BLaER1 (cell line): ENCODE measurements around the gene B3GAT1.

Source experiments
- H3K27ac ChIP-seq: shearing (Covaris generic); formaldehyde crosslinking; 2 replicates; pipeline ENCODE4 v1.8.1; 2022
- H3K27me3 ChIP-seq: shearing (Covaris generic); formaldehyde crosslinking; 2 replicates; pipeline ENCODE4 v1.8.1; 2022
- H3K36me3 ChIP-seq: shearing (Covaris generic); formaldehyde crosslinking; 2 replicates; pipeline ENCODE4 v1.8.1; 2022
- H3K4me1 ChIP-seq: shearing (Covaris generic); formaldehyde crosslinking; 2 replicates; pipeline ENCODE4 v1.8.1; 2022
- H3K4me2 ChIP-seq: shearing (Covaris generic); formaldehyde crosslinking; 2 replicates; pipeline ENCODE4 v1.8.1; 2022
- H3K4me3 ChIP-seq: shearing (Covaris generic); formaldehyde crosslinking; 2 replicates; pipeline ENCODE4 v1.8.1; 2022
- H3K9ac ChIP-seq: shearing (Covaris generic); formaldehyde crosslinking; 2 replicates; pipeline ENCODE4 v1.8.1; 2022
- H3K9me3 ChIP-seq: shearing (Covaris generic); formaldehyde crosslinking; 2 replicates; pipeline ENCODE4 v1.8.1; 2022
- H4K20me1 ChIP-seq: shearing (Covaris generic); formaldehyde crosslinking; 2 replicates; pipeline ENCODE4 v1.8.1; 2022
- Cebpa-rat ChIP-seq: shearing (Covaris generic); IDR thresholded peaks from 2 replicates; pipeline ENCODE4 v1.8.1; 2022

B3GAT1 gene

DNA sequence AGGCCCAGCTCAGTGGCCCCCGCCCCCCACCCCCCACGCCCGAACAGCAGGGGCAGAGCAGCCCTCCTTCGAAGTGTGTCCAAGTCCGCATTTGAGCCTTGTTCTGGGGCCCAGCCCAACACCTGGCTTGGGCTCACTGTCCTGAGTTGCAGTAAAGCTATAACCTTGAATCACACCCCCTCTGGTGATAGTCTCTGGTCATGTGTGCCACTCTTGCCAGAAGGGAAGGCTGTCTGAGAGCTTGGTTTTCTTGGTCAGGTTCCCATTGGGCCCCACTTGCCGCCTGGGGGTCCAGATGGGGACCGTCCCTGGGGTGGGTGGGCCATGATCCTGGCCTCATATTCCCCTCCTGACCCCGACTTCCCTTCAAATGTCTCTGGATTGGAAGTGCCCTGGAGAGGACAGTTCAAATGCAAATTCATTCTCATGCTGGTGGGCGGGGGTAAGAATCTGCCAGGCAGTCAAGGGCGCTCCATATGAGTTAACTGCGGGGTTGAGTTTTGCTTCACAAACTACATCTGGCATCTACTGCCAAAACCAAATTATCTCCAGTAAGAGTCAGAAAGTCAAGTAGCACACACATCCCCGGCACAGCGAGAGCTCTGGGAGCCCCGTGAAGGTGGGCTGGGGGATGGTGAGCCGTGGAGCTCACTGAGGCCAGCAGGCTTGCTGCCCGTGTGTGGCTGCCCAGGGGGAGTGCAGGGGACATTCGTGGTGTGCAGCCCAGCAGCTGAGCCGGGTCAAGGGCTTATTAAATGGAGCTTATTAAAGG lies 35.7 kb downstream of the B3GAT1 start:
- H3K4me3 ChIP-seq = no peak overlapping the region
- TF ChIP-seq Cebpa-rat = no peak
- H3K4me1 ChIP-seq = peaks cover 15% of the 10 kb centered on the region
- no peak overlapping the region for H3K9ac ChIP-seq
- H3K27ac ChIP-seq = no peak overlapping the region
- no peaks in the 10 kb centered on the region for H3K36me3 ChIP-seq
- H4K20me1 ChIP-seq = peaks cover 36% of the 10 kb centered on the region; the same call in 1 of the 2 replicates
- no peak overlapping the region for H3K4me2 ChIP-seq
- H3K27me3 ChIP-seq = 0 out of 2 replicates have a peak, but pooled peaks cover 5% of the 10 kb centered on the region
- no peaks in the 10 kb centered on the region for H3K9me3 ChIP-seq

GRCh38 chr11:134374891-134375550 lies 37.0 kb downstream of the B3GAT1 start:
- Histone ChIP-seq H3K9me3 (no peaks in the 10 kb centered on the region), H3K36me3 (no peaks in the 10 kb centered on the region), H3K4me2 (no peak overlapping the region), H3K4me1 (peaks cover 15% of the 10 kb centered on the region), H3K27ac (no peak overlapping the region), H3K27me3 (0 out of 2 replicates have a peak, but pooled peaks cover 5% of the 10 kb centered on the region), H3K4me3 (no peak overlapping the region), H4K20me1 (peaks cover 23% of the 10 kb centered on the region; the same call in 1 of the 2 replicates), H3K9ac (no peak overlapping the region)
- no peak for TF ChIP-seq Cebpa-rat

- H3K4me2 ChIP-seq = no peak overlapping the region
- H3K9ac ChIP-seq = no peak overlapping the region
- peaks cover 16% of the 10 kb centered on the region; the same call in 1 of the 2 replicates for H4K20me1 ChIP-seq
- H3K27ac ChIP-seq = no peak overlapping the region
- H3K4me3 ChIP-seq = no peak overlapping the region
- H3K36me3 ChIP-seq = no peaks in the 10 kb centered on the region
- H3K27me3 ChIP-seq = 0 out of 2 replicates have a peak, but pooled peaks cover 5% of the 10 kb centered on the region
- peaks cover 15% of the 10 kb centered on the region for H3K4me1 ChIP-seq
- no peak for TF ChIP-seq Cebpa-rat
- H3K9me3 ChIP-seq = no peaks in the 10 kb centered on the region
Observed at GRCh38 chr11:134374171-134374570, 37.9 kb downstream of the B3GAT1 start.

DNA sequence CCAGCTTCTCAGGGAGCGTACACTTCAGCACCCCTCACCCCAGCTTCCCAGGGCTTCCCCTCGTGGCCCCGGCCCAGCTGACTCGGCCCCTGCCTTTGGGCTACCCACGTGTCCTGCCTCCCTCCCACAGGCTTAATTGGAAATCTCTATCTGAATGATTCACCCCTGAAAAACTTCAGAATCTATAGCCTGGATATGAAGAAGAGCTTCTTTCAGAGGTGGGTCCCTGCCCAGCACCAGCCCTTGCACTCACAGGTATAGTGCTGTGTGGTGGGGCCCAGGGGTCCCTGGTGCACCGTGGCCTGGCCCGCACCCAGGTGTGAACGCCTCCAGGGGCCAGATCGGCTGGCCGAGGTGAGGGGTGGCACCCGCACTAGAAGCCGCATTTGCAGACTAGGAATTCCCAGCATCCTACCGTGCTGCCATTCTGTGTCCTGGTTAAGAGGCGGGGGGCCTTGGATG lies 38.4 kb downstream of the B3GAT1 start:
- H3K9ac ChIP-seq = no peak overlapping the region
- TF ChIP-seq Cebpa-rat = no peak
- H4K20me1 ChIP-seq = peaks cover 16% of the 10 kb centered on the region; the same call in 1 of the 2 replicates

DNA sequence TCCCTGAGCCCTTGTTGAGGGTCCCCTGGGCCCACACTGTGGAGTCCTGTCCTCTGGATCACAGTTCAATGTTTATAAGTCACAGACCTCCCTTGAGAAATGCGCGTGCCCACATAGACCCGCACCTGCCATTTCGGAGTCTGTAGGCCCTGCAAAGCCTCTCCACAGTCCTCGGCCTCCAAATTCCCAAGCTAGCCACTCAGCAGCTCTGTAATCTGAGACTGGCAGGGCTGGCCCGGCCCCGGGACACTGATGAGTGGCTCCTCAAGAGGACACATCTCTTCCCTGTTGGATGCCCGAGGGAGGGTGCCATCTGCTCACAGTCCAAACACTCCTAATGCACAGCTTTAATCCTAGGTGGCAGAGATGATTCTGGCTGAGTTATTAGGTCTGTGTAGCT lies 39.1 kb downstream of the B3GAT1 start:
- peaks cover 15% of the 10 kb centered on the region; the same call in 1 of the 2 replicates for H4K20me1 ChIP-seq
- TF ChIP-seq Cebpa-rat = no peak
- H3K4me1 ChIP-seq = peaks cover 16% of the 10 kb centered on the region
- no peak overlapping the region for H3K9ac ChIP-seq
- H3K27ac ChIP-seq = no peak overlapping the region
- H3K27me3 ChIP-seq = 0 out of 2 replicates have a peak, but pooled peaks cover 5% of the 10 kb centered on the region
- no peaks in the 10 kb centered on the region for H3K9me3 ChIP-seq
- H3K4me3 ChIP-seq = no peak overlapping the region
- peak overlapping the region; percentile 57 for H3K4me2 ChIP-seq
- no peaks in the 10 kb centered on the region for H3K36me3 ChIP-seq

More for the DNA sequence above, 38.4 kb downstream of the B3GAT1 start:
- no peaks in the 10 kb centered on the region for H3K36me3 ChIP-seq
- H3K27me3 ChIP-seq = 0 out of 2 replicates have a peak, but pooled peaks cover 5% of the 10 kb centered on the region
- peaks cover 15% of the 10 kb centered on the region for H3K4me1 ChIP-seq
- no peaks in the 10 kb centered on the region for H3K9me3 ChIP-seq
- no peak overlapping the region for H3K4me3 ChIP-seq
- H3K27ac ChIP-seq = no peak overlapping the region
- H3K4me2 ChIP-seq = no peak overlapping the region

GRCh38 chr11:134372536-134372935 lies 39.5 kb downstream of the B3GAT1 start:
- H3K27me3 ChIP-seq = 0 out of 2 replicates have a peak, but pooled peaks cover 5% of the 10 kb centered on the region
- no peak for TF ChIP-seq Cebpa-rat
- H3K4me3 ChIP-seq = no peak overlapping the region
- H3K4me2 ChIP-seq = peak overlapping the region; percentile 57
- no peak overlapping the region for H3K9ac ChIP-seq
- peaks cover 10% of the 10 kb centered on the region; the same call in 1 of the 2 replicates for H4K20me1 ChIP-seq
- H3K36me3 ChIP-seq = no peaks in the 10 kb centered on the region
- H3K27ac ChIP-seq = no peak overlapping the region
- peaks cover 20% of the 10 kb centered on the region for H3K4me1 ChIP-seq
- no peaks in the 10 kb centered on the region for H3K9me3 ChIP-seq

- H4K20me1 ChIP-seq = peaks cover 3% of the 10 kb centered on the region; the same call in 1 of the 2 replicates
- H3K4me2 ChIP-seq = peak overlapping the region; percentile 57
- H3K9ac ChIP-seq = no peak overlapping the region
- no peak overlapping the region for H3K27ac ChIP-seq
- H3K9me3 ChIP-seq = no peaks in the 10 kb centered on the region
- H3K36me3 ChIP-seq = no peaks in the 10 kb centered on the region
- no peak overlapping the region for H3K4me3 ChIP-seq
- H3K4me1 ChIP-seq = peaks cover 26% of the 10 kb centered on the region
- H3K27me3 ChIP-seq = 0 out of 2 replicates have a peak, but pooled peaks cover 5% of the 10 kb centered on the region
- TF ChIP-seq Cebpa-rat = no peak
Observed at GRCh38 chr11:134371436-134372185, 40.4 kb downstream of the B3GAT1 start.

- Histone ChIP-seq H3K4me1 (peaks cover 26% of the 10 kb centered on the region), H3K4me2 (no peak overlapping the region), H3K36me3 (no peaks in the 10 kb centered on the region), H4K20me1 (peaks cover 7% of the 10 kb centered on the region; the same call in 1 of the 2 replicates), H3K27me3 (0 out of 2 replicates have a peak, but pooled peaks cover 5% of the 10 kb centered on the region), H3K9me3 (no peaks in the 10 kb centered on the region), H3K9ac (no peak overlapping the region), H3K4me3 (no peak overlapping the region), H3K27ac (no peak overlapping the region)
- no peak for TF ChIP-seq Cebpa-rat
Observed at GRCh38 chr11:134370526-134371435, 41.3 kb downstream of the B3GAT1 start.
